Measurements from ENCODE around the gene MEGF11. TPM values are rescaled to one million over a fixed set of nuclear protein-coding genes. Genes with fewer than 3 reads are reported as not detected.

Gene MEGF11
- total and polyA plus RNA-seq, 3 experiments from 2014 or later: not detected

DNA sequence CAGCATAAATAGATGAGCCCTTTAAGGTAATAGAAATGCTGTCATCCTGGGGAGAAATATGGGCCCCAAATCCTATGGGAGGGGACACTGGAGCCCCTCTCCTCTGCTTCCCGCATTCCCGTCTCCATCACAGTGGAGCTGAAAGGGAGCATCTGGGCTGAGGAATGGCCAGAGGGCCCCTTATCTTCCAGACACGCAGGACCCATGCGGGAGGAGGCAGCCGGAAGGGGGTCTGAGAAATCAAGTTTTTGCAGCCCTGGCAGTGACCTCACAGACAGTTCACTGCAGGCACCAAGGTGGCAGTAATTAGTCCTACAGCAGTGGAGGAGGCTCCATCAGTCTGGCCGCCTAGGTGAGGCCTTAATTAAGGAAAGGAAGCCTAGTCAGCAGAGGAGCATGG is 304.1 kb downstream of the MEGF11 start:
- Mint-ChIP-seq H3K4me1 (peaks cover 0 to 4% (median 0%) of the 10 kb centered on the region in 3 donors), H3K27ac (no peak overlapping the region), H3K27me3 (peaks cover 8 to 33% of the 10 kb centered on the region in 2 donors), H3K36me3 (no peaks in the 10 kb centered on the region), H3K9me3 (no peaks in the 10 kb centered on the region), H3K4me3 (no peak overlapping the region)
- H3K4me1 ChIP-seq (ENCODE audit: insufficient read depth, low read length): no peaks in the 10 kb centered on the region
- H3K27me3 ChIP-seq (ENCODE audit: insufficient read depth, low read length, poor library complexity, severe bottlenecking): peaks cover 4% of the 10 kb centered on the region
- no peaks in the 10 kb centered on the region for H3K9me3 ChIP-seq (ENCODE audit: low read length)
- H3K4me3 ChIP-seq (ENCODE audit: low read length): no peak overlapping the region
- no peaks in the 10 kb centered on the region for H3K36me3 ChIP-seq (ENCODE audit: insufficient read depth, low read length)
- CTCF ChIA-PET: no interaction called here
- DNase-seq: no peak
- H3K27ac ChIP-seq (ENCODE audit: low read depth, low read length): no peak overlapping the region
- POLR2A ChIA-PET: no interaction called here

DNA sequence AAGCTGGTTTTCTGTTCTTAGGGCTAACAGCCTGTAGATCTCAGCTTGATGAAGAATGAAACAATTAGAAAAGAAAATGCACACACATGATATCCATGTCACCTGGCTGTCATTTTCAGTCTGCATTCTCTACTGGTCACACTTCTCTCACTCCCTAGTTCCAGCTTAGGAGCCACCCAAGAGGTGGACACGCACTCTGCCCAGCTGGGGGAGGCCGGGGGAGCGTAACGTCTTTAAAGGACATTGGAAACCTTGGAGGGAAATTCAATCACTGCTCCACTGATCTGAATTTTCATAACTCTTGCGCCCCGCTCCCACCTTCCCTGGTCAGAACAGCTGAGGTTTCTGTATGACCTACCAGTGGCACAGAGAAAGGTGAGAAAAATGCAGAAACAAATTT is 304.5 kb downstream of the MEGF11 start:
- Mint-ChIP-seq H3K36me3 (no peaks in the 10 kb centered on the region), H3K4me3 (no peak overlapping the region), H3K4me1 (peaks cover 0 to 4% (median 0%) of the 10 kb centered on the region in 3 donors), H3K27me3 (peaks cover 8 to 33% of the 10 kb centered on the region in 2 donors), H3K9me3 (no peaks in the 10 kb centered on the region), H3K27ac (no peak overlapping the region)
- H3K4me1 ChIP-seq (ENCODE audit: insufficient read depth, low read length): no peaks in the 10 kb centered on the region
- H3K27ac ChIP-seq (ENCODE audit: low read depth, low read length): no peak overlapping the region
- ChIA-PET CTCF (no interaction called here), POLR2A (no interaction called here)
- H3K36me3 ChIP-seq (ENCODE audit: insufficient read depth, low read length): no peaks in the 10 kb centered on the region
- no peak overlapping the region for H3K4me3 ChIP-seq (ENCODE audit: low read length)
- peaks cover 4% of the 10 kb centered on the region for H3K27me3 ChIP-seq (ENCODE audit: insufficient read depth, low read length, poor library complexity, severe bottlenecking)
- no peaks in the 10 kb centered on the region for H3K9me3 ChIP-seq (ENCODE audit: low read length)
- DNase-seq: no peak

DNA sequence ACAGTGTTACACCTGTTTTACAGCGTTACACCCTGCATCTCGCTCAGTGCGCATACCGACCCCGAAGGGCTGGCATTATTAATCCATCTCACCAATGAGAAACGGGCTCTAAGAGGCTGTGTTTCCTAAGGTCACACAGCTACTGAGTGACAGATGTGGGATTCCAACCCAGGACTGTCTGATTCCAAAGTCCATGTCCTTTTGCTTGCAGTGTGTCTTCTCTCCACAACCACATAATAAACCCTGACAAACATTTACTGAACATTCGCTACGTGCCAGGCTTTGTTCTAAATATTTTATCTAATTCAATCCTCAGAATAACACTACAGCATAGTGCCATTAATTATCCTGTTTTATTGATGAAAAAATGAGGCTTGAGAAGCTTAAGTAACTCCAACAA is 305.2 kb downstream of the MEGF11 start:
- ChIA-PET POLR2A (no interaction called here), CTCF (no interaction called here)
- Mint-ChIP-seq H3K4me3 (no peak overlapping the region), H3K36me3 (no peaks in the 10 kb centered on the region), H3K27ac (no peak overlapping the region), H3K27me3 (peaks cover 8 to 34% of the 10 kb centered on the region in 2 donors), H3K9me3 (no peaks in the 10 kb centered on the region), H3K4me1 (peaks cover 0 to 4% (median 0%) of the 10 kb centered on the region in 3 donors)
- no peaks in the 10 kb centered on the region for H3K4me1 ChIP-seq (ENCODE audit: insufficient read depth, low read length)
- no peak for DNase-seq
- H3K9me3 ChIP-seq (ENCODE audit: low read length): no peaks in the 10 kb centered on the region
- H3K36me3 ChIP-seq (ENCODE audit: insufficient read depth, low read length): no peaks in the 10 kb centered on the region
- H3K4me3 ChIP-seq (ENCODE audit: low read length): no peak overlapping the region
- H3K27me3 ChIP-seq (ENCODE audit: insufficient read depth, low read length, poor library complexity, severe bottlenecking): peaks cover 6% of the 10 kb centered on the region
- no peak overlapping the region for H3K27ac ChIP-seq (ENCODE audit: low read depth, low read length)

DNA sequence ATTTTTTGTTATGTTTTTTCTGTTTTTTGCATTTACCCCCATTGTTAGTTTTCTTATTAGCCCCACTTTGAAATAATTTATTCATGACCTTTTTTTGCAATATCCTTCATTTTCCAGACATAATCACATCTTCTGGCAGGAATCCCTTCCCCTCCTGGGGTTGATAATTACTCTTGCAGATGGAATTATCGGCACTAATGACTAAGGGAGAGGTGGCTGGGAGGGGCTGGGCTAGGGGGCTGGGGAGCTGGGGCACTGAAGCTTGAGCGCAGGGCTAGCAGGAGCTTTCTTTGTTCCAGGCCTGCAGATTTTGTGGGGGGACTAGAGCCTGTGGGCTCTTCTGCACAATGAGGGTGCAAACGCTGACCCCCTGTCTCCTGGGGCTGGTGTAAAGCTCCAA is 306.5 kb downstream of the MEGF11 start:
- POLR2A ChIA-PET: no interaction called here
- Histone ChIP-seq H3K36me3 (ENCODE audit: insufficient read depth, low read length) (no peaks in the 10 kb centered on the region), H3K27ac (ENCODE audit: low read depth, low read length) (no peak overlapping the region), H3K4me3 (ENCODE audit: low read length) (no peak overlapping the region), H3K9me3 (ENCODE audit: low read length) (no peaks in the 10 kb centered on the region), H3K4me1 (ENCODE audit: insufficient read depth, low read length) (no peaks in the 10 kb centered on the region), H3K27me3 (ENCODE audit: insufficient read depth, low read length, poor library complexity, severe bottlenecking) (peaks cover 7% of the 10 kb centered on the region)
- H3K4me3 Mint-ChIP-seq: no peak overlapping the region
- H3K9me3 Mint-ChIP-seq: no peaks in the 10 kb centered on the region
- CTCF ChIA-PET: no interaction called here
- no peak for DNase-seq
- H3K4me1 Mint-ChIP-seq: peaks cover 2 to 10% (median 6%) of the 10 kb centered on the region in 3 donors
- H3K27ac Mint-ChIP-seq: no peak overlapping the region
- peaks cover 9 to 29% of the 10 kb centered on the region in 2 donors for H3K27me3 Mint-ChIP-seq
- H3K36me3 Mint-ChIP-seq: no peaks in the 10 kb centered on the region

DNA sequence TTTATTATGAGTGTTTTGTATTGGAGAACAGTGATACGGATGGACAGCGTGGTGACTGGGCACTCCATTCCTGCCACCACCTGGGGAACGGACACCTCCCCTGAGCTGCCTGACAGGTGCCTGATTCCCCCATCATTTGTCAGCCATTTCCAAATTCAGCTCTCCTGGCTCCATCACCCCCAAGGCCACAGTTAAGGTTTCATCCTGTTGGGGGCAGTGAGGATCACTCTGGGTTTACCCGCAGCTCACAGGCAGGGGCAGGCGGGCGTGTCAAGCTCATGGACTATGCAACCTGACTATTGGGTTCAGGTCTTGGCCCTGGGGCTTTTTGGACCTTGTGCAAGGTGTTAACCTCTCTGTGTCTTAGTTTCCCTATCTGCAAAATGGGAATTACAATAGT is 307.9 kb downstream of the MEGF11 start:
- Mint-ChIP-seq H3K36me3 (no peaks in the 10 kb centered on the region), H3K4me1 (peaks cover 2 to 10% (median 6%) of the 10 kb centered on the region in 3 donors), H3K9me3 (no peaks in the 10 kb centered on the region), H3K4me3 (no peak overlapping the region), H3K27ac (no peak overlapping the region), H3K27me3 (peaks cover 10 to 22% of the 10 kb centered on the region in 2 donors)
- Histone ChIP-seq H3K27ac (ENCODE audit: low read depth, low read length) (no peak overlapping the region), H3K27me3 (ENCODE audit: insufficient read depth, low read length, poor library complexity, severe bottlenecking) (peaks cover 7% of the 10 kb centered on the region), H3K4me3 (ENCODE audit: low read length) (no peak overlapping the region), H3K9me3 (ENCODE audit: low read length) (no peaks in the 10 kb centered on the region), H3K4me1 (ENCODE audit: insufficient read depth, low read length) (no peaks in the 10 kb centered on the region), H3K36me3 (ENCODE audit: insufficient read depth, low read length) (no peaks in the 10 kb centered on the region)
- no peak for DNase-seq
- POLR2A ChIA-PET: no interaction called here
- CTCF ChIA-PET: no interaction called here

DNA sequence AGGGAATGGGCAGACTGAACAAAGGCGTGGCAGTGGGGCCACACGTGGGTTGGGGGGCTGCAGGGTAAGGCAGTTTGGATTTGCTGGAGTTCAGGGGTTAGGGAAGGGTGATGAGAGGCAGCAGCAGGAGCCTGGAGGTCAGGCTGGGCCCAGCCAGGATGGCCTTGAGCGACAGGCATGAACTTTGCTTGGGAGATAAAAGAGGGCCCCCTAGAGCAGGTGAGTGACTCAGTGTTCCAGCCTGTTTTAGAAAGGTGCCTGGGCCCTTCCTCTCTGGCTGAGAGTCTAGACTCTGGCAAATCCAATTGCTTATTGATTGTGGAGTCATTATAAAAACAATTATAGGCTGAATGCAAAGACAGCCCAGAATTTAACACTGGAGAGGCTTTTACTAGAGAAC is 309.1 kb downstream of the MEGF11 start:
- peaks cover 2 to 10% (median 6%) of the 10 kb centered on the region in 3 donors for H3K4me1 Mint-ChIP-seq
- no peaks in the 10 kb centered on the region for H3K9me3 ChIP-seq (ENCODE audit: low read length)
- H3K4me3 Mint-ChIP-seq: no peak overlapping the region
- H3K27ac ChIP-seq (ENCODE audit: low read depth, low read length): no peak overlapping the region
- H3K27me3 Mint-ChIP-seq: peaks cover 9 to 19% of the 10 kb centered on the region in 2 donors
- H3K36me3 Mint-ChIP-seq: no peaks in the 10 kb centered on the region
- DNase-seq: no peak
- no peaks in the 10 kb centered on the region for H3K36me3 ChIP-seq (ENCODE audit: insufficient read depth, low read length)
- ChIA-PET CTCF (no interaction called here), POLR2A (no interaction called here)
- peaks cover 4% of the 10 kb centered on the region for H3K27me3 ChIP-seq (ENCODE audit: insufficient read depth, low read length, poor library complexity, severe bottlenecking)
- H3K9me3 Mint-ChIP-seq: no peaks in the 10 kb centered on the region
- H3K4me1 ChIP-seq (ENCODE audit: insufficient read depth, low read length): no peaks in the 10 kb centered on the region
- H3K27ac Mint-ChIP-seq: no peak overlapping the region
- H3K4me3 ChIP-seq (ENCODE audit: low read length): no peak overlapping the region

DNA sequence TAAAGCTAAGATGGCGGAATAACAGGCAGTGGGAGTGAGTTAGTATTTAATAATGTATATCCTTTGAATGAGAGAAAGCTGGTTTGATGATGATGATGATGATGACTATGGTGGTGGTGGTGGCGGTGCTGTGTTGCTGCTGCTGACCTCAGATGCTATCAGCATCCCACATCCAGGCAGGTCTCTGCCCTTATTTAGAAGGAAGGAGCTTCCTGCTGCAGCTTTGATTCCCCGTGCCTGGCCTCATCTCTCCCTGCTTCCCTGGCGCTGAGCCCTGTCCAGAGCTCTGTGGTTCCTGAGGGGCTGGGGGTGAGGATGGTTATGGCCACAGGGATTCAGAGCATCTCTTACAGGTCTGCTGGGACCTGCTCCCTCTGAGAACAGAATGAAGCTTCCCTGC is 311.1 kb downstream of the MEGF11 start:
- H3K4me1 ChIP-seq (ENCODE audit: insufficient read depth, low read length): no peaks in the 10 kb centered on the region
- H3K27me3 Mint-ChIP-seq: peaks cover 7 to 8% of the 10 kb centered on the region in 2 donors
- H3K9me3 ChIP-seq (ENCODE audit: low read length): no peaks in the 10 kb centered on the region
- H3K27ac Mint-ChIP-seq: no peak overlapping the region
- H3K4me3 Mint-ChIP-seq: no peak overlapping the region
- H3K4me3 ChIP-seq (ENCODE audit: low read length): no peak overlapping the region
- no peaks in the 10 kb centered on the region for H3K36me3 Mint-ChIP-seq
- H3K27me3 ChIP-seq (ENCODE audit: insufficient read depth, low read length, poor library complexity, severe bottlenecking): peaks cover 4% of the 10 kb centered on the region
- ChIA-PET CTCF (interaction anchor here (0.8 kb wide), 1 partner anchor 11 kb away, joined by 3 read pairs; no protein-coding TSS in a partner anchor), POLR2A (no interaction called here)
- H3K9me3 Mint-ChIP-seq: no peaks in the 10 kb centered on the region
- no peak overlapping the region for H3K27ac ChIP-seq (ENCODE audit: low read depth, low read length)
- H3K4me1 Mint-ChIP-seq: peaks cover 2 to 10% (median 6%) of the 10 kb centered on the region in 3 donors
- DNase-seq: peak in 1 of 5 donors; percentile 4
- no peaks in the 10 kb centered on the region for H3K36me3 ChIP-seq (ENCODE audit: insufficient read depth, low read length)

DNA sequence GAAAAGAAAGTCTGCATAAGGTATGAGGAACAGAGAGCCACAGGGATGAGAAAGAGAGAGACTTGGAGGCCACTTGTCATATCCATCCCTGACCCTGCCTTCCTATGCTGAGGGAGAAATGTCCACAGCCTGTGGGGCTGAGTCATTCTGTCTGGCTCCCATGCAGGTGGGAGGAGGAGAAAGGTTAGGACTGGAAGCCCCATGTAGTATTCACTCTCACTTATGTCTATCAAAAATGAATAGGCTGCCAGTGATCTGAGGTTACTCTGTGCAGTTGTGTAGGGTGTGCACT is 313.0 kb downstream of the MEGF11 start:
- Mint-ChIP-seq H3K36me3 (no peaks in the 10 kb centered on the region), H3K9me3 (no peaks in the 10 kb centered on the region), H3K27me3 (peaks cover 6 to 7% of the 10 kb centered on the region in 2 donors), H3K4me1 (peaks cover 2 to 10% (median 6%) of the 10 kb centered on the region in 3 donors), H3K27ac (peak overlapping the region in 1 of 8 donors; percentile 9), H3K4me3 (no peak overlapping the region)
- no peaks in the 10 kb centered on the region for H3K36me3 ChIP-seq (ENCODE audit: insufficient read depth, low read length)
- CTCF ChIA-PET: no interaction called here
- H3K4me1 ChIP-seq (ENCODE audit: insufficient read depth, low read length): no peaks in the 10 kb centered on the region
- POLR2A ChIA-PET: no interaction called here
- no peak for DNase-seq
- no peak overlapping the region for H3K4me3 ChIP-seq (ENCODE audit: low read length)
- peaks cover 4% of the 10 kb centered on the region for H3K27me3 ChIP-seq (ENCODE audit: insufficient read depth, low read length, poor library complexity, severe bottlenecking)
- no peak overlapping the region for H3K27ac ChIP-seq (ENCODE audit: low read depth, low read length)
- H3K9me3 ChIP-seq (ENCODE audit: low read length): no peaks in the 10 kb centered on the region
